ENCODE results near the gene POLR2H.

The POLR2H gene

GRCh38 chr3:184317201-184317600, 44.3 kb upstream of the POLR2H start:
- no peak overlapping the region for H3K4me3 ChIP-seq (ENCODE audit: low read length)
- DNase-seq (ENCODE audit: low read depth): no peak
- no peak for TF ChIP-seq CTCF (conservative IDR thresholded peaks at IDR 0.05; ENCODE audit: low read depth, low read length)

- H3K4me3 ChIP-seq (ENCODE audit: low read length): peak overlapping the region; percentile 17
- no peak for TF ChIP-seq CTCF (conservative IDR thresholded peaks at IDR 0.05; ENCODE audit: low read depth, low read length)
Measured at GRCh38 chr3:184320104-184320445, 41.4 kb upstream of the POLR2H start.

GRCh38 chr3:184321666-184322065, 39.8 kb upstream of the POLR2H start:
- no peak for DNase-seq (ENCODE audit: low read depth)
- TF ChIP-seq CTCF (conservative IDR thresholded peaks at IDR 0.05; ENCODE audit: low read depth, low read length): no peak
- no peak overlapping the region for H3K4me3 ChIP-seq (ENCODE audit: low read length)

More at GRCh38 chr3:184320104-184320445, 41.4 kb upstream of the POLR2H start:
- peak; percentile 81 for DNase-seq (ENCODE audit: low read depth)

GRCh38 chr3:184322731-184323487, 38.6 kb upstream of the POLR2H start:
- TF ChIP-seq CTCF (conservative IDR thresholded peaks at IDR 0.05; ENCODE audit: low read depth, low read length): no peak
- DNase-seq (ENCODE audit: low read depth): no peak
- no peak overlapping the region for H3K4me3 ChIP-seq (ENCODE audit: low read length)

- no peak overlapping the region for H3K4me3 ChIP-seq (ENCODE audit: low read length)
- no peak for TF ChIP-seq CTCF (conservative IDR thresholded peaks at IDR 0.05; ENCODE audit: low read depth, low read length)
- DNase-seq (ENCODE audit: low read depth): no peak
Measured at GRCh38 chr3:184323696-184324095, 37.8 kb upstream of the POLR2H start.

- no peak for TF ChIP-seq CTCF (conservative IDR thresholded peaks at IDR 0.05; ENCODE audit: low read depth, low read length)
- H3K4me3 ChIP-seq (ENCODE audit: low read length): no peak overlapping the region
- no peak for DNase-seq (ENCODE audit: low read depth)
Measured at GRCh38 chr3:184325269-184325668, 36.2 kb upstream of the POLR2H start.

- no peak for DNase-seq (ENCODE audit: low read depth)
- no peak for TF ChIP-seq CTCF (conservative IDR thresholded peaks at IDR 0.05; ENCODE audit: low read depth, low read length)
- no peak overlapping the region for H3K4me3 ChIP-seq (ENCODE audit: low read length)
Measured at GRCh38 chr3:184325715-184326369, 35.7 kb upstream of the POLR2H start.

All from retinal pigment epithelial cell (primary cell).